MCF 10A (cell line): Measurements from ENCODE around the gene ATG2A. TPM values are rescaled to one million over a fixed set of nuclear protein-coding genes. Genes with fewer than 3 reads are reported as not detected.
A peak's percentile ranks its signal among the peaks of the same experiment; 100 is the strongest.

Experiments
- BruUV-seq: library from RNA; stranded (reverse); fragments of 400-500 nt; replicated peaks from 2 replicates; lab custom pipeline; 2021; lab: Mats Ljungman, UMichigan
- CTCF ChIA-PET: fragments of 300-600 bp; sonication (Branson Sonifier 250); formaldehyde crosslinking; extraction: SDS; loops from one replicate; lab custom pipeline; 2021; ENCODE audit warnings: antibody characterized with exemption, inconsistent platforms; lab: Yijun Ruan, JAX
- POLR2A ChIA-PET: fragments of 300-600, 350-650 bp; sonication (Branson Sonifier 250); formaldehyde crosslinking; extraction: SDS; loops from one replicate; lab custom pipeline; 2020; ENCODE audit warnings: antibody characterized with exemption, inconsistent platforms; lab: Yijun Ruan, JAX
- DNase-seq: peaks from one replicate; pipeline ENCODE4 v3.0.0-alpha.2; 2018; ENCODE audit not compliant: unreplicated experiment
- H3K27ac Mint-ChIP-seq: one replicate; pipeline ENCODE4 v1.8.0; 2022; ENCODE audit warnings: mild to moderate bottlenecking, low read depth, mixed read lengths; ENCODE audit not compliant: unreplicated experiment
- H3K27me3 Mint-ChIP-seq: one replicate; pipeline ENCODE4 v1.8.0; 2022; ENCODE audit warnings: mixed read lengths; ENCODE audit not compliant: insufficient read depth, unreplicated experiment
- H3K36me3 Mint-ChIP-seq: one replicate; pipeline ENCODE4 v1.8.0; 2022; ENCODE audit warnings: mild to moderate bottlenecking, moderate library complexity, mixed read lengths; ENCODE audit not compliant: insufficient read depth, unreplicated experiment
- H3K4me1 Mint-ChIP-seq: one replicate; pipeline ENCODE4 v1.8.0; 2022; ENCODE audit warnings: mixed read lengths; ENCODE audit not compliant: insufficient read depth, unreplicated experiment
- H3K4me3 Mint-ChIP-seq: one replicate; pipeline ENCODE4 v1.8.0; 2022; ENCODE audit warnings: mild to moderate bottlenecking, moderate library complexity, mixed read lengths; ENCODE audit not compliant: unreplicated experiment
- H3K9me3 Mint-ChIP-seq: one replicate; pipeline ENCODE4 v1.8.0; 2022; ENCODE audit warnings: mixed read lengths; ENCODE audit not compliant: unreplicated experiment
- intact Hi-C: fragments of 100-400 bp; cut with micrococcal nuclease; formaldehyde crosslinking; loops from 2 replicates; pipeline ENCODE4 v1.14.1; 2022
- total RNA-seq: library from RNA; stranded (reverse); gene quantifications from 2 replicates; pipeline ENCODE4 v1.2.3, GENCODE V29; 2022
- TF ChIP-seq, protein P1 (sequence below): fragments of 200-600 bp; IDR thresholded peaks from one replicate; pipeline ENCODE4 v1.8.0; 2022; ENCODE audit warnings: antibody characterized with exemption, mild to moderate bottlenecking; ENCODE audit not compliant: unreplicated experiment

The ATG2A gene
- total RNA-seq, 1 experiment from 2014 or later = 28.7 TPM

DNA sequence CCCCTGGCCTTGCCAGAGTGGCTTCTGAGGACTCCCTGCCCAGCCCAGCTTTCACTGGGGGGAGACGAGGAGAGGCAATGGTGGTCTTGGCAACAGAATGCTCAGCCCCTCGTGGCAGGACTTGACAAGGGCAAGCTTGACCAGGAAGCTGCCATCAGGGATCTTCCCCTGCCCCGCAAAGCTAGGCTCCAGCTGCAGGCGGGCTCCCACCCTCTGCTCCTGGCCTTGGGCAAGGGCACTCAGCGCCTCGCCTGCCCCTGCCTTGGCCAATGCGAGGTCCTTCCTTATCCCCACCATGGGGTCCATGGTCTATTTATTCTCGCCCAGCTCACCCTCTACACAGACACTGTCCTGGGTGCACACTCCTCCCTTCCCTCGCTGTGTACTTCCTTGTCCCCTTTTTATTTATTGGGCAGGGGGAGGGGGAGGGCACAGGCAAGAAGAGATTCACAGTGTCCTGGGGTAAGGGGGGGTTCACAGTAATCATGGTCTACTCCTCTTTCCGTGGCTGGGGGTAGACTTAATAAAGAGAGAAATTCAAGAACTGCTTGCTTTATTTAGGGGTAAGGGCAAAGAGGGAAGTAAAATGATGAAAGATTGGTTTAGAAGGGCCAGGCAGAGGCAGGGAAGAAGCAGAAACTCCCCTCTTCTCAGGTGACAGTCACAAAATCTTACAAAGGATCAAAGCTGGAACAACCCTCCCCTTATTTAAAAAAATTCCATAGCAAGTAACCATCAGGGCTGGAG, 17.1 kb upstream of the ATG2A start:
- peaks cover 35% of the 10 kb centered on the region for H3K36me3 Mint-ChIP-seq
- no peaks in the 10 kb centered on the region for H3K27me3 Mint-ChIP-seq
- no peak for DNase-seq
- POLR2A ChIA-PET = interaction anchor here (0.9 to 1.4 kb wide), 2 partner anchors 10 kb away, joined by 3 read pairs; partner anchors contain the start of gene PPP2R5B
- no peak overlapping the region for H3K4me3 Mint-ChIP-seq
- BruUV-seq = TSS peak; percentile 29
- TF ChIP-seq, protein P1, sequence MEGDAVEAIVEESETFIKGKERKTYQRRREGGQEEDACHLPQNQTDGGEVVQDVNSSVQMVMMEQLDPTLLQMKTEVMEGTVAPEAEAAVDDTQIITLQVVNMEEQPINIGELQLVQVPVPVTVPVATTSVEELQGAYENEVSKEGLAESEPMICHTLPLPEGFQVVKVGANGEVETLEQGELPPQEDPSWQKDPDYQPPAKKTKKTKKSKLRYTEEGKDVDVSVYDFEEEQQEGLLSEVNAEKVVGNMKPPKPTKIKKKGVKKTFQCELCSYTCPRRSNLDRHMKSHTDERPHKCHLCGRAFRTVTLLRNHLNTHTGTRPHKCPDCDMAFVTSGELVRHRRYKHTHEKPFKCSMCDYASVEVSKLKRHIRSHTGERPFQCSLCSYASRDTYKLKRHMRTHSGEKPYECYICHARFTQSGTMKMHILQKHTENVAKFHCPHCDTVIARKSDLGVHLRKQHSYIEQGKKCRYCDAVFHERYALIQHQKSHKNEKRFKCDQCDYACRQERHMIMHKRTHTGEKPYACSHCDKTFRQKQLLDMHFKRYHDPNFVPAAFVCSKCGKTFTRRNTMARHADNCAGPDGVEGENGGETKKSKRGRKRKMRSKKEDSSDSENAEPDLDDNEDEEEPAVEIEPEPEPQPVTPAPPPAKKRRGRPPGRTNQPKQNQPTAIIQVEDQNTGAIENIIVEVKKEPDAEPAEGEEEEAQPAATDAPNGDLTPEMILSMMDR = no peak
- CTCF ChIA-PET = interaction anchor here (0.8 kb wide), 1 partner anchor 88 kb away, joined by 3 read pairs; no protein-coding TSS in a partner anchor
- H3K27ac Mint-ChIP-seq = no peak overlapping the region
- no peaks in the 10 kb centered on the region for H3K9me3 Mint-ChIP-seq
- H3K4me1 Mint-ChIP-seq = no peaks in the 10 kb centered on the region
- intact Hi-C loops = no loop called here

DNA sequence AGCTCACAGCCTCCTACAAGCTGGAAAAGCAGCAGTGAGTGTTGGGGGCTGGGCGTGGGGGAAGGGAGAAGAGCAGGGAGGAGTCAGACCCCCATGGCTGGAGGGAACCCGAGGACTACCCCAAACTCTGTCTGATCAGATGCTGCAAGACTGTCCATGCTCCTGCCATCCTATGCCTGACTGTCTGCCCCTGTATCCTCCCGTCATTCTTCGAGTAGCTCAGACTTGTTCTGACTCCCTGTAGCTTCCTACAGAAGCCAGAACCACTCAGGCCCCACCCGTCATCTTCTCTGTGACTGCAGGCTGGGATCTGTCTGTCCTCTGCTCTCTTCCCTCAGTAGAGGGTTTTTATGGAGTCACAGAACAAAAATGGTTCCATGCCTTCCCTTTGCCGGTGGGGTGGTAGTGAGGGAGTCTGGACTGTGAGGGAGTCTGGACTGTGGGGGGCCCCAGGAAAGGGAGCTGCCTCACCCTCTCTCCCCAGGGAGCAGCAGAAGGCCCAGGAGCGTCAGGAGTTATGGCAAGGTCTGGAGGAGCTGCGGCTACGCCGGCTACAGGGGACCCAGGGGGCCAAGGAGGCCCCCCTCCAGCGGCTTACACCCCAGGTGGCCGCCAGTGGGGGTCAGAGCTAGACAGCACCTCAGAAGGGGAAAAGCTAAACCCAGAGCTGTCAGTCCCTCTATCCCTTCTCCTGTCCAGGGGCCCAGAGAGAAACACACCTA, 16.4 kb upstream of the ATG2A start:
- ChIA-PET POLR2A (interaction anchor here (1.4 kb wide), 1 partner anchor 9 kb away, joined by 3 read pairs; the partner anchor contains the start of gene PPP2R5B), CTCF (interaction anchor here (0.8 kb wide), 1 partner anchor 87 kb away, joined by 3 read pairs; no protein-coding TSS in a partner anchor)
- intact Hi-C loops = no loop called here
- H3K9me3 Mint-ChIP-seq = no peaks in the 10 kb centered on the region
- H3K36me3 Mint-ChIP-seq = peaks cover 39% of the 10 kb centered on the region
- H3K27ac Mint-ChIP-seq = no peak overlapping the region
- no peak overlapping the region for H3K4me3 Mint-ChIP-seq
- TF ChIP-seq, protein P1 = no peak
- DNase-seq = no peak
- no peaks in the 10 kb centered on the region for H3K27me3 Mint-ChIP-seq
- H3K4me1 Mint-ChIP-seq = no peaks in the 10 kb centered on the region
- BruUV-seq = no TSS peak

DNA sequence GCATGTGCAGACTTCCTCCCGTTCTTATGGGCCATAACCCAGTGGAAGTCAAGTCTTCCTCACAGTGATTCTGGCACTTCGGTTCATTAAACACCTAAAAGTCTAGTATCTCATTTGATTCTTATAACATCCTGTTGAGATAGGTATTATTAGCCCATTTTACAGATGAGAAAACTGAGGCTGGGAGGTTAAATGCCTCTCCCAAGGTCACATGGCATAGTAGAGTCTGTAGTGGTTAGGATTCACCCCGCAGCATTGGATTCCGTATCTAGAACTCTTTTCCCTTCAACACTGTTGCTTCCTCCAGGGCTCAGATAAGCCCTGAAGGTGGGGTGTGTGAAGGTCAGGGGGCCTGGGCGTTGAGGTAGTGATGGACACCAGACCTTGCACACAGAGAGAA, 15.3 kb upstream of the ATG2A start:
- CTCF ChIA-PET = interaction anchor here (0.7 kb wide), 1 partner anchor 82 kb away, joined by 3 read pairs; no protein-coding TSS in a partner anchor
- Mint-ChIP-seq H3K4me1 (no peaks in the 10 kb centered on the region), H3K9me3 (no peaks in the 10 kb centered on the region), H3K36me3 (peaks cover 49% of the 10 kb centered on the region), H3K4me3 (no peak overlapping the region), H3K27me3 (no peaks in the 10 kb centered on the region), H3K27ac (no peak overlapping the region)
- intact Hi-C loops = no loop called here
- DNase-seq = no peak
- no TSS peak for BruUV-seq
- TF ChIP-seq, protein P1 = no peak
- POLR2A ChIA-PET = interaction anchor here (0.5 kb wide), 1 partner anchor 170 kb away, joined by 3 read pairs; no protein-coding TSS in a partner anchor

DNA sequence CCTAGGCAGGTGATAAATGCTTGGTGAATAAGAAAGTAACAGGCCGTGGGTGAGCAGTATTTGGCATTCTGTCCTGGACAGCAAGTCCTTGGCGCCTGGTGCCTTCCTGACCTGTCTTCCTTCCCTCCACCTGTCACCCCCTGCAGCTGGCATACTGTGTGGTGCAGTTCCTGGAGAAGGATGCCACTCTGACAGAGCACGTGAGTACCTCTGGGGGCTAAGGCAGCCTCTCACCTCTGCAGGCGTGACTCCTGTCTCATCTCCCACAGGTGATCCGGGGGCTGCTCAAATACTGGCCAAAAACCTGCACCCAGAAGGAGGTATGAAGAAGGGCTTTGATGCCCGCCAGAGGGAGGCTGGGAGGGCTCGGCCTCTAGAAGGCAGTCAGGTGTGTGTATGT, 14.3 kb upstream of the ATG2A start:
- Mint-ChIP-seq H3K4me1 (no peaks in the 10 kb centered on the region), H3K36me3 (peaks cover 49% of the 10 kb centered on the region), H3K27me3 (no peaks in the 10 kb centered on the region), H3K27ac (no peak overlapping the region), H3K4me3 (no peak overlapping the region), H3K9me3 (no peaks in the 10 kb centered on the region)
- no TSS peak for BruUV-seq
- DNase-seq = no peak
- POLR2A ChIA-PET = no interaction called here
- TF ChIP-seq, protein P1 = no peak
- intact Hi-C loops = no loop called here
- CTCF ChIA-PET = interaction anchor here (0.6 kb wide), 1 partner anchor 97 kb away, joined by 3 read pairs; no protein-coding TSS in a partner anchor
